Measurements from ENCODE around the gene HDAC9. TPM values are rescaled to one million over a fixed set of nuclear protein-coding genes. Genes with fewer than 3 reads are reported as not detected.

Gene HDAC9
- total and polyA plus RNA-seq, 2 of the 13 experiments (the other 11 are each of a cell fraction or from before 2014, with no cell fraction given) = 0.05 to 0.07 TPM

DNA sequence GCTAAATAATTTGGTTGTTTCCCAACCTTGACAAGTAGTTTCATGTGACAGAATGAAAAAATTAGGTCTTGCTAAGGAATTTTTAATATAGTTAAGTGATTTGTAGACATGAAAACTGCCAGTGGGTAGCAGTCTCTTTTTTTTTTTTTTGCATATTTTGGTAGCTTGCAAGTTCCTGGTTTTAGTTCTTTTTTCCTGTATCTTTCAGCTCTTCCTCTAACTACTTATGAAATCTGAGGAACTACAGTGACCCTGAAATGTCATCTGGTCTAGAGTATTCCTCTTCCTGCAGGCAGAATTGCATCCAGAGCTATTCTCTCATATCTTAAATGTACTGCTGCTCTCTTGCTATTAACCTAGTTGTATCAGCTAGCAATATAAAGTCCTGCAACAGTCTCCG, 160.4 kb downstream of the HDAC9 start:
- ATAC-seq (no peak), FAIRE-seq (no peak), DNase-seq (ENCODE audit: low spot score) (no peak)
- no TSS peak for BruUV-seq (replicated peaks)
- Histone ChIP-seq H3K9ac (ENCODE audit: insufficient read depth, low read depth, low read length) (no peak overlapping the region), H3K79me2 (ENCODE audit: insufficient read depth, low read length) (no peaks in the 10 kb centered on the region), H2AFZ (ENCODE audit: low read length) (no peak overlapping the region), H3K4me3 (replicated peaks in 1 of 3; ENCODE audit: insufficient read depth in 1 of 3, low read depth in 2 of 3, low read length in 3 of 3) (no peak overlapping the region), H4K20me1 (ENCODE audit: insufficient read depth, low read length) (no peaks in the 10 kb centered on the region), H3K27me3 (ENCODE audit: control insufficient read depth in 1 of 2, insufficient read depth in 2 of 2, low read length in 2 of 2) (no peaks in the 10 kb centered on the region), H3K36me3 (replicated peaks in 1 of 2; ENCODE audit: control insufficient read depth in 1 of 2, insufficient read depth in 2 of 2, low read length in 2 of 2) (no peaks in the 10 kb centered on the region), H3K4me2 (ENCODE audit: low read depth, low read length) (no peak overlapping the region), H3K9me3 (ENCODE audit: low read length) (no peaks in the 10 kb centered on the region), H3K27ac (ENCODE audit: extremely low read length, insufficient read depth, low read length) (no peak overlapping the region), H3K4me1 (ENCODE audit: insufficient read depth, low read length) (no peaks in the 10 kb centered on the region)
- TF ChIP-seq ZNF567 (CRISPR knock-in tag; IDR thresholded peaks at IDR 0.05; ENCODE audit: borderline replicate concordance) (no peak), ZNF747 (CRISPR knock-in tag; IDR thresholded peaks at IDR 0.05; ENCODE audit: borderline replicate concordance) (no peak), RAD21 (CRISPR knock-in tag; IDR thresholded peaks at IDR 0.05) (no peak), ELF3 (CRISPR knock-in tag; IDR thresholded peaks at IDR 0.05) (no peak), JDP2 (CRISPR knock-in tag; IDR thresholded peaks at IDR 0.05; ENCODE audit: borderline replicate concordance) (no peak), GATAD2A (CRISPR knock-in tag; IDR thresholded peaks at IDR 0.05) (no peak)
- ChIA-PET POLR2A (no interaction called here), CTCF (ENCODE audit: low intra/inter-chr PET ratio, low total read pairs) (no interaction called here)
- intact Hi-C loops (cut with micrococcal nuclease; ENCODE audit: unreplicated experiment) (no loop called here), in situ Hi-C loops (cut with HindIII; ENCODE audit: extremely low pct_ligation_motif_present, low pct_unique_long_range_greater_than_20kb) (no loop called here)
- 50% methylated on average over 1 of the region's 1 CpG for WGBS (ENCODE audit: low lambda C conversion rate)

DNA sequence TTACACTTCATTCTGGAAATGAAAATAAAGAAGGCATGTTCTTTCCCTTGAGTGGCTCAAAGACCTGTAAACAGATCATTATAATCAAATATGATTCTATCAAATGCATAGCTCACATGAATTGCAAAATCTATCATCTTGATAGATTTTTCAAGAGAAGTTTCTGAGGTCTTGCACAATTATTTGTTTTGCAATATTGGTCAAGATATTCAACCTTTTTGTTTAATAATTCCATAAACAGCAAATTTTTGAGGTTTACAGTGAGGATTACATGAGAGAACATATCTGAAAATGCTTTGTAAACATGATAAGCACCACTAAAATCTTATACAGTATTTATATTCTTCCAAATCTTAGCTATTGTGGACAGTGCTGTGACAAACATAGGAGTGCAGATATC, 160.8 kb downstream of the HDAC9 start:
- CTCF ChIA-PET (ENCODE audit: low intra/inter-chr PET ratio, low total read pairs) = no interaction called here
- H3K4me3 ChIP-seq (replicated peaks in 1 of 3; ENCODE audit: insufficient read depth in 1 of 3, low read depth in 2 of 3, low read length in 3 of 3) = no peak overlapping the region
- POLR2A ChIA-PET = no interaction called here
- intact Hi-C loops (cut with micrococcal nuclease; ENCODE audit: unreplicated experiment) (no loop called here), in situ Hi-C loops (cut with HindIII; ENCODE audit: extremely low pct_ligation_motif_present, low pct_unique_long_range_greater_than_20kb) (no loop called here)
- H3K27me3 ChIP-seq (ENCODE audit: control insufficient read depth in 1 of 2, insufficient read depth in 2 of 2, low read length in 2 of 2) = no peaks in the 10 kb centered on the region
- FAIRE-seq = no peak
- no peaks in the 10 kb centered on the region for H3K79me2 ChIP-seq (ENCODE audit: insufficient read depth, low read length)
- no peak for ATAC-seq
- H3K4me2 ChIP-seq (ENCODE audit: low read depth, low read length) = no peak overlapping the region
- no peaks in the 10 kb centered on the region for H3K36me3 ChIP-seq (replicated peaks in 1 of 2; ENCODE audit: control insufficient read depth in 1 of 2, insufficient read depth in 2 of 2, low read length in 2 of 2)
- no peak overlapping the region for H3K9ac ChIP-seq (ENCODE audit: insufficient read depth, low read depth, low read length)
- no peaks in the 10 kb centered on the region for H4K20me1 ChIP-seq (ENCODE audit: insufficient read depth, low read length)
- BruUV-seq (replicated peaks) = no TSS peak
- H2AFZ ChIP-seq (ENCODE audit: low read length) = no peak overlapping the region
- no peaks in the 10 kb centered on the region for H3K4me1 ChIP-seq (ENCODE audit: insufficient read depth, low read length)
- H3K9me3 ChIP-seq (ENCODE audit: low read length) = no peaks in the 10 kb centered on the region
- no peak overlapping the region for H3K27ac ChIP-seq (ENCODE audit: extremely low read length, insufficient read depth, low read length)
- no peak for DNase-seq (ENCODE audit: low spot score)
- no peak for TF ChIP-seq NFIB (CRISPR knock-in tag; IDR thresholded peaks at IDR 0.05; ENCODE audit: borderline replicate concordance)
- TF ChIP-seq, protein P1, sequence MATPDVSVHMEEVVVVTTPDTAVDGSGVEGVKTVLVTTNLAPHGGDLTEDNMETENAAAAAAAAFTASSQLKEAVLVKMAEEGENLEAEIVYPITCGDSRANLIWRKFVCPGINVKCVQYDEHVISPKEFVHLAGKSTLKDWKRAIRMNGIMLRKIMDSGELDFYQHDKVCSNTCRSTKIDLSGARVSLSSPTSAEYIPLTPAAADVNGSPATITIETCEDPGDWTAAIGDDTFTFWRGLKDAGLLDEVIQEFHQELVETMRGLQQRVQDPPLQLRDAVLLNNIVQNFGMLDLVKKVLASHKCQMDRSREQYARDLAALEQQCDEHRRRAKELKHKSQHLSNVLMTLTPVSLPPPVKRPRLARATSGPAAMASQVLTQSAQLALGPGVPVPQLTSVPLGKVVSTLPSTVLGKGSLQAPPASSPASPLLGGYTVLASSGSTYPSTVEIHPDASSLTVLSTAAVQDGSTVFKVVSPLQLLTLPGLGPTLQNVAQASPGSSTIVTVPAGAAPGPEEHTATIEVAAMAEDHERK (CRISPR knock-in tag; IDR thresholded peaks at IDR 0.05; ENCODE audit: low read depth) = no peak
- TF ChIP-seq, protein P2, sequence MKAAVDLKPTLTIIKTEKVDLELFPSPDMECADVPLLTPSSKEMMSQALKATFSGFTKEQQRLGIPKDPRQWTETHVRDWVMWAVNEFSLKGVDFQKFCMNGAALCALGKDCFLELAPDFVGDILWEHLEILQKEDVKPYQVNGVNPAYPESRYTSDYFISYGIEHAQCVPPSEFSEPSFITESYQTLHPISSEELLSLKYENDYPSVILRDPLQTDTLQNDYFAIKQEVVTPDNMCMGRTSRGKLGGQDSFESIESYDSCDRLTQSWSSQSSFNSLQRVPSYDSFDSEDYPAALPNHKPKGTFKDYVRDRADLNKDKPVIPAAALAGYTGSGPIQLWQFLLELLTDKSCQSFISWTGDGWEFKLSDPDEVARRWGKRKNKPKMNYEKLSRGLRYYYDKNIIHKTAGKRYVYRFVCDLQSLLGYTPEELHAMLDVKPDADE (CRISPR knock-in tag; IDR thresholded peaks at IDR 0.05) = no peak
- no peak for TF ChIP-seq TBX2 (CRISPR knock-in tag; IDR thresholded peaks at IDR 0.05; ENCODE audit: borderline replicate concordance)
- TF ChIP-seq RARA (CRISPR knock-in tag; IDR thresholded peaks at IDR 0.05) = no peak
- TF ChIP-seq HOXA5 (CRISPR knock-in tag; IDR thresholded peaks at IDR 0.05) = no peak
- TF ChIP-seq, protein P3, sequence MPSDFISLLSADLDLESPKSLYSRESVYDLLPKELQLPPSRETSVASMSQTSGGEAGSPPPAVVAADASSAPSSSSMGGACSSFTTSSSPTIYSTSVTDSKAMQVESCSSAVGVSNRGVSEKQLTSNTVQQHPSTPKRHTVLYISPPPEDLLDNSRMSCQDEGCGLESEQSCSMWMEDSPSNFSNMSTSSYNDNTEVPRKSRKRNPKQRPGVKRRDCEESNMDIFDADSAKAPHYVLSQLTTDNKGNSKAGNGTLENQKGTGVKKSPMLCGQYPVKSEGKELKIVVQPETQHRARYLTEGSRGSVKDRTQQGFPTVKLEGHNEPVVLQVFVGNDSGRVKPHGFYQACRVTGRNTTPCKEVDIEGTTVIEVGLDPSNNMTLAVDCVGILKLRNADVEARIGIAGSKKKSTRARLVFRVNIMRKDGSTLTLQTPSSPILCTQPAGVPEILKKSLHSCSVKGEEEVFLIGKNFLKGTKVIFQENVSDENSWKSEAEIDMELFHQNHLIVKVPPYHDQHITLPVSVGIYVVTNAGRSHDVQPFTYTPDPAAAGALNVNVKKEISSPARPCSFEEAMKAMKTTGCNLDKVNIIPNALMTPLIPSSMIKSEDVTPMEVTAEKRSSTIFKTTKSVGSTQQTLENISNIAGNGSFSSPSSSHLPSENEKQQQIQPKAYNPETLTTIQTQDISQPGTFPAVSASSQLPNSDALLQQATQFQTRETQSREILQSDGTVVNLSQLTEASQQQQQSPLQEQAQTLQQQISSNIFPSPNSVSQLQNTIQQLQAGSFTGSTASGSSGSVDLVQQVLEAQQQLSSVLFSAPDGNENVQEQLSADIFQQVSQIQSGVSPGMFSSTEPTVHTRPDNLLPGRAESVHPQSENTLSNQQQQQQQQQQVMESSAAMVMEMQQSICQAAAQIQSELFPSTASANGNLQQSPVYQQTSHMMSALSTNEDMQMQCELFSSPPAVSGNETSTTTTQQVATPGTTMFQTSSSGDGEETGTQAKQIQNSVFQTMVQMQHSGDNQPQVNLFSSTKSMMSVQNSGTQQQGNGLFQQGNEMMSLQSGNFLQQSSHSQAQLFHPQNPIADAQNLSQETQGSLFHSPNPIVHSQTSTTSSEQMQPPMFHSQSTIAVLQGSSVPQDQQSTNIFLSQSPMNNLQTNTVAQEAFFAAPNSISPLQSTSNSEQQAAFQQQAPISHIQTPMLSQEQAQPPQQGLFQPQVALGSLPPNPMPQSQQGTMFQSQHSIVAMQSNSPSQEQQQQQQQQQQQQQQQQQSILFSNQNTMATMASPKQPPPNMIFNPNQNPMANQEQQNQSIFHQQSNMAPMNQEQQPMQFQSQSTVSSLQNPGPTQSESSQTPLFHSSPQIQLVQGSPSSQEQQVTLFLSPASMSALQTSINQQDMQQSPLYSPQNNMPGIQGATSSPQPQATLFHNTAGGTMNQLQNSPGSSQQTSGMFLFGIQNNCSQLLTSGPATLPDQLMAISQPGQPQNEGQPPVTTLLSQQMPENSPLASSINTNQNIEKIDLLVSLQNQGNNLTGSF (CRISPR knock-in tag; IDR thresholded peaks at IDR 0.05) = no peak
